HepG2 (cell line): ENCODE results near the gene ECHS1. TPM values are rescaled to one million over a fixed set of nuclear protein-coding genes. Genes with fewer than 3 reads are reported as not detected.

Source experiments
- ATAC-seq: fragments of 200-7000 bp; cut with Tn5 transposase; 3 replicates; pipeline ENCODE4 v1.9.1; 2020; ENCODE audit warnings: mild to moderate bottlenecking, moderate library complexity
- BruUV-seq: library from RNA; stranded (reverse); fragments of 400-500 nt; replicated peaks from 2 replicates; lab custom pipeline; 2021; lab: Mats Ljungman, UMichigan
- CTCF ChIA-PET: fragments of 300-600 bp; formaldehyde crosslinking; extraction: SDS; loops from one replicate; lab custom pipeline; 2021; ENCODE audit warnings: low total read pairs, inconsistent platforms, low intra/inter-chr PET ratio; lab: Yijun Ruan, JAX
- POLR2A ChIA-PET: fragments of 350-600 bp; sonication (Branson Sonifier 250); formaldehyde crosslinking; loops from one replicate; lab custom pipeline; 2020; ENCODE audit warnings: antibody characterized with exemption, inconsistent platforms; lab: Yijun Ruan, JAX
- DNase-seq: peaks from one replicate; pipeline ENCODE4 v3.0.0-alpha.2; 2015; ENCODE audit warnings: low spot score
- FAIRE-seq: peaks from 3 replicates; lab custom pipeline; 2011; peaks lifted over from hg19 to GRCh38; lab: Jason Lieb, UNC
- H2AFZ ChIP-seq: one replicate; pipeline ENCODE4 v1.6.1; 2011; ENCODE audit warnings: low read length, inconsistent platforms
- H3K27ac ChIP-seq: fragments of 300-600 bp; 3 replicates; pipeline ENCODE4 v1.8.0; 2011; ENCODE audit warnings: mixed run types, mild to moderate bottlenecking, mixed read lengths, low read length, inconsistent platforms; ENCODE audit not compliant: insufficient read depth; ENCODE audit errors: extremely low read length
- H3K27me3 ChIP-seq, 2 experiments: fragments of 200-600 bp in 1 of 2; 2 replicates in 1 of 2; 3 replicates in 1 of 2; pipeline versions ENCODE4 v1.6.0 to v1.8.0; 2011; ENCODE audit warnings: low read length in 2 of 2, mild to moderate bottlenecking in 2 of 2, moderate library complexity in 2 of 2, inconsistent platforms in 1 of 2; ENCODE audit not compliant: insufficient read depth in 2 of 2, control insufficient read depth in 1 of 2
- H3K36me3 ChIP-seq, 2 experiments: fragments of 200-600 bp in 1 of 2; replicated peaks in 1 of 2; 2 replicates in 1 of 2; 3 replicates in 1 of 2; pipeline versions ENCODE4 v1.5.1 to v1.8.0; 2011; ENCODE audit warnings: low read length in 2 of 2, inconsistent platforms in 1 of 2; ENCODE audit not compliant: insufficient read depth in 2 of 2, control insufficient read depth in 1 of 2
- H3K4me1 ChIP-seq: 2 replicates; pipeline ENCODE4 v1.5.1; 2012; ENCODE audit warnings: low read length, inconsistent platforms; ENCODE audit not compliant: insufficient read depth
- H3K4me2 ChIP-seq: 2 replicates; pipeline ENCODE4 v1.6.0; 2011; ENCODE audit warnings: low read depth, low read length, inconsistent platforms
- H3K4me3 ChIP-seq, 3 experiments: fragments of 200-600 bp in 1 of 3; sonication (generic), shearing (Covaris generic) in 1 of 3; replicated peaks in 1 of 3; 2 replicates each; pipeline ENCODE4 v1.5.1; 2011 to 2016; ENCODE audit warnings: low read length in 3 of 3, inconsistent platforms in 2 of 3, low read depth in 2 of 3, mild to moderate bottlenecking in 2 of 3, control low read depth in 1 of 3, mixed read lengths in 1 of 3; ENCODE audit not compliant: insufficient read depth in 1 of 3
- H3K79me2 ChIP-seq: one replicate; pipeline ENCODE4 v1.6.1; 2011; ENCODE audit warnings: low read length, inconsistent platforms; ENCODE audit not compliant: insufficient read depth
- H3K9ac ChIP-seq: 2 replicates; pipeline ENCODE4 v1.6.0; 2011; ENCODE audit warnings: mild to moderate bottlenecking, low read depth, low read length, inconsistent platforms; ENCODE audit not compliant: insufficient read depth
- H3K9me3 ChIP-seq: 2 replicates; pipeline ENCODE4 v1.5.1; 2012; ENCODE audit warnings: mild to moderate bottlenecking, low read length
- H4K20me1 ChIP-seq: 2 replicates; pipeline ENCODE4 v1.6.0; 2011; ENCODE audit warnings: inconsistent platforms, mild to moderate bottlenecking, low read length, moderate library complexity; ENCODE audit not compliant: insufficient read depth
- HNRNPK ChIP-seq: fragments of 200-400 bp; formaldehyde crosslinking; IDR thresholded peaks from 2 replicates; pipeline ENCODE4 v1.6.1; 2018; ENCODE audit warnings: low read length, low read depth, moderate library complexity, mild to moderate bottlenecking; ENCODE audit not compliant: poor library complexity, severe bottlenecking
- JUN ChIP-seq: sonication (generic); formaldehyde crosslinking; IDR thresholded peaks from 2 replicates; pipeline ENCODE4 v1.4.0; 2020; ENCODE audit warnings: mild to moderate bottlenecking, missing genetic modification reagents
- RFXANK ChIP-seq: IDR thresholded peaks from 2 replicates; pipeline ENCODE4 v1.6.1; 2016
- SP140L ChIP-seq: sonication (generic); formaldehyde crosslinking; IDR thresholded peaks from 2 replicates; pipeline ENCODE4 v1.4.0; 2020; ENCODE audit warnings: missing genetic modification reagents, borderline replicate concordance
- SRF ChIP-seq: IDR thresholded peaks from 2 replicates; pipeline ENCODE4 v1.6.1; 2011; ENCODE audit warnings: mild to moderate bottlenecking, low read depth, low read length, moderate library complexity
- ZKSCAN8 ChIP-seq: IDR thresholded peaks from 2 replicates; pipeline ENCODE4 v1.6.1; 2016; ENCODE audit warnings: borderline replicate concordance, missing genetic modification reagents, missing compliant biosample characterization
- ZMAT3 ChIP-seq: sonication (generic); formaldehyde crosslinking; conservative IDR thresholded peaks from 2 replicates; pipeline ENCODE4 v1.7.0; 2021; ENCODE audit warnings: missing genetic modification reagents
- ZNF224 ChIP-seq: sonication (generic); formaldehyde crosslinking; IDR thresholded peaks from 2 replicates; pipeline ENCODE4 v1.5.0; 2020; ENCODE audit warnings: mild to moderate bottlenecking, missing genetic modification reagents
- ZNF253 ChIP-seq: sonication (generic); formaldehyde crosslinking; IDR thresholded peaks from 2 replicates; pipeline ENCODE4 v1.8.0; 2022; ENCODE audit warnings: mild to moderate bottlenecking, missing genetic modification reagents, borderline replicate concordance
- ZNF30 ChIP-seq: sonication (generic); formaldehyde crosslinking; IDR thresholded peaks from 2 replicates; pipeline ENCODE4 v1.5.0; 2020; ENCODE audit warnings: mild to moderate bottlenecking, missing genetic modification reagents
- ZNF564 ChIP-seq: sonication (generic); formaldehyde crosslinking; IDR thresholded peaks from 2 replicates; pipeline ENCODE4 v1.8.1; 2023; ENCODE audit warnings: mild to moderate bottlenecking, missing genetic modification reagents
- WGBS: methylation state at CpG from one replicate; pipeline ENCODE4 v1.1.6; 2017; ENCODE audit warnings: low lambda C conversion rate; 5-methylcytosine and 5-hydroxymethylcytosine counted together
- in situ Hi-C: cut with HindIII; loops from 2 replicates; pipeline ENCODE4 v1.10.0; 2017; ENCODE audit warnings: low pct_unique_long_range_greater_than_20kb; ENCODE audit not compliant: extremely low pct_ligation_motif_present
- intact Hi-C: fragments of 100-400 bp; cut with micrococcal nuclease; formaldehyde crosslinking; loops from one replicate; pipeline ENCODE4 v1.10.0; 2022; ENCODE audit not compliant: unreplicated experiment
- polyA plus RNA-seq, 8 experiments: library from polyadenylated mRNA; depleted of rRNA in 3 of 8; stranded (reverse) in 7 of 8; unstranded in 1 of 8; fragments of >200 nt; fragmentation: Illumina TruSeq in 4 of 8; extraction: Trizol in 4 of 8; gene quantifications; 2 replicates each; pipeline versions ENCODE4 v1.2.1 to v1.2.3, GENCODE V29; 2011 to 2016; ENCODE audit warnings: low read depth in 4 of 8, missing spikeins in 1 of 8, mixed read lengths in 1 of 8; ENCODE audit not compliant: insufficient read depth in 1 of 8
- total RNA-seq, 5 experiments: library from RNA; depleted of rRNA; stranded (reverse); fragments of >200 nt; fragmentation: Illumina TruSeq; extraction: Trizol; gene quantifications; 2 replicates each; pipeline ENCODE4 v1.2.3, GENCODE V29; 2016; ENCODE audit warnings: low read depth in 1 of 5
- TF ChIP-seq, protein P1 (sequence below): sonication (generic); formaldehyde crosslinking; IDR thresholded peaks from 2 replicates; pipeline ENCODE4 v1.9.0; 2022; ENCODE audit warnings: missing genetic modification reagents, mild to moderate bottlenecking, borderline replicate concordance
- TF ChIP-seq, protein P2 (sequence below): sonication (generic); formaldehyde crosslinking; IDR thresholded peaks from 2 replicates; pipeline ENCODE4 v1.9.0; 2021; ENCODE audit warnings: missing genetic modification reagents, borderline replicate concordance
- TF ChIP-seq, protein P3 (sequence below): sonication (generic); formaldehyde crosslinking; IDR thresholded peaks from 2 replicates; pipeline ENCODE4 v1.4.0; 2020; ENCODE audit warnings: missing genetic modification reagents

The ECHS1 gene
- total and polyA plus RNA-seq, 2 of the 13 experiments (the other 11 are each of a cell fraction or from before 2014, with no cell fraction given) = 32.7 to 195 TPM

DNA sequence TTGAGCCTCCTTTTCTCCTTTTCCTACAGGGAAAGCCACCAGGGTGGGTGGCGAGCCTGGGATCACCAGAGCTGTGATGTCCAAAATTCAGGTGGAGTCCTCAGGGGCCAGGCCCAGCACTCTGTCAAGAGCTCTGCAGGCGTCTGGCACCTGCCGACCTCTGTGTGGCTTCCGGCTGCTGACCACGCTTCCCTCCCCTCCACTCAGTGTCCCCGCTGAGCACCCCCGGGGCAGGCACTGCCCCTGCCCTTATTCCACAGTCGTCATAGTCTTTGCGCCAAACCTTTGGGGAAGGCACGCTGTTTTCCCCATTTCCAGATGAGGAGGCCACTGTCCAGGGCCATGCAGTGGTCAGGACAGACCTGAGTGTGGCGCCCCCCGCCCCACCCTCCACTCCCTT is 28.3 kb upstream of the ECHS1 start (continued):
- TF ChIP-seq, protein P1, sequence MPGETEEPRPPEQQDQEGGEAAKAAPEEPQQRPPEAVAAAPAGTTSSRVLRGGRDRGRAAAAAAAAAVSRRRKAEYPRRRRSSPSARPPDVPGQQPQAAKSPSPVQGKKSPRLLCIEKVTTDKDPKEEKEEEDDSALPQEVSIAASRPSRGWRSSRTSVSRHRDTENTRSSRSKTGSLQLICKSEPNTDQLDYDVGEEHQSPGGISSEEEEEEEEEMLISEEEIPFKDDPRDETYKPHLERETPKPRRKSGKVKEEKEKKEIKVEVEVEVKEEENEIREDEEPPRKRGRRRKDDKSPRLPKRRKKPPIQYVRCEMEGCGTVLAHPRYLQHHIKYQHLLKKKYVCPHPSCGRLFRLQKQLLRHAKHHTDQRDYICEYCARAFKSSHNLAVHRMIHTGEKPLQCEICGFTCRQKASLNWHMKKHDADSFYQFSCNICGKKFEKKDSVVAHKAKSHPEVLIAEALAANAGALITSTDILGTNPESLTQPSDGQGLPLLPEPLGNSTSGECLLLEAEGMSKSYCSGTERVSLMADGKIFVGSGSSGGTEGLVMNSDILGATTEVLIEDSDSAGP (CRISPR knock-in tag) = no peak
- no peak for TF ChIP-seq HNRNPK
- no peak for TF ChIP-seq ZNF564 (CRISPR knock-in tag)

DNA sequence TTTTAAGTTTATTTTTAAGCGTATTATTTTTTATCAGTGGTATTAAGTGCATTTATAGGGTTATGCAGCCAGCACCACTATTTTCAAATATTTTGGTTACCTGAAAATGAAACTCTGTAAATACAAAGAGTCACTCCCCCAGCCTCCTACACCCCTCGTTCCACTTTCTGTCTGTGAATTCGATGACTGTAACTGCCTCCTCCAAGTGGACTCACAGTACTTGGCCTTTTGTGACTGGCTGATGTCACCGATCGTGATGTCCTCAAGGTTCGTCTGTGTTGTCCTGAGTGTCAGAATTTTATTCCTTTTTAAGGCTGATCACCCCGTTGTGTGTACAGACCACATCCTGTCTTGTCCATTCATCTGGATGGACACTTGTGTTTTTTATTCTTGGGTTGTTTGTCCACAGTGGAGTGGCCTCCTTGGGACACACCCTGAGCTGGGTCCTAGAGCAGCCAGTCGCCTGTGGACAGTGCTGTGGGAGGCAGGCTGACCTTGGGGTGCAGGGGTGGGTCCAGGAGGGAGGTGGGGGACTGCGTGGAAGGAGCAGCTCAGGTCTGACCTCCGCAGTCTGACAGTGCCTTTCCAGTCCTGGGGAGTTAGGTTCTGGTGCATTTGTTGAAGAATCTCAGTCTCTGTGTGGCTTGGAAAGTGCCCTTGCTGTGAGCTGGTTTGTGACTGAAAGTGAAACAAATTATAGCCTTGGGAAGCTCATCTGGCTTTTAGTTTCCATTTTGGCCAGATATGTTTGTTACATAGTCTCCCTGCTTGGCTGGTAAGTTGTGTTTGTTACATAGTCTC is 27.7 kb upstream of the ECHS1 start:
- ATAC-seq (no peak; the same call in 2 of the 3 replicates), FAIRE-seq (no peak), DNase-seq (no peak)
- H3K27me3 ChIP-seq = no peaks in the 10 kb centered on the region
- intact Hi-C loops = no loop called here
- H3K79me2 ChIP-seq = peaks cover 15% of the 10 kb centered on the region
- no peak overlapping the region for H3K9ac ChIP-seq
- no peaks in the 10 kb centered on the region for H4K20me1 ChIP-seq
- H3K4me2 ChIP-seq = no peak overlapping the region
- peaks cover 11 to 62% of the 10 kb centered on the region in 2 experiments; a peak in 4 of 5 replicates for H3K36me3 ChIP-seq
- BruUV-seq = no TSS peak
- ChIA-PET POLR2A (no interaction called here), CTCF (no interaction called here)
- H3K27ac ChIP-seq = no peak overlapping the region
- H2AFZ ChIP-seq = no peak overlapping the region
- no peaks in the 10 kb centered on the region for H3K9me3 ChIP-seq
- H3K4me1 ChIP-seq = peaks cover 4% of the 10 kb centered on the region; the same call in 1 of the 2 replicates
- in situ Hi-C loops = no loop called here
- H3K4me3 ChIP-seq = no peak overlapping the region
- 97% methylated on average over 10 of the region's 10 CpGs for WGBS
- no peak for TF ChIP-seq ZNF253 (CRISPR knock-in tag)
- TF ChIP-seq ZNF224 = no peak
- TF ChIP-seq SP140L (CRISPR knock-in tag) = no peak
- TF ChIP-seq, protein P2, sequence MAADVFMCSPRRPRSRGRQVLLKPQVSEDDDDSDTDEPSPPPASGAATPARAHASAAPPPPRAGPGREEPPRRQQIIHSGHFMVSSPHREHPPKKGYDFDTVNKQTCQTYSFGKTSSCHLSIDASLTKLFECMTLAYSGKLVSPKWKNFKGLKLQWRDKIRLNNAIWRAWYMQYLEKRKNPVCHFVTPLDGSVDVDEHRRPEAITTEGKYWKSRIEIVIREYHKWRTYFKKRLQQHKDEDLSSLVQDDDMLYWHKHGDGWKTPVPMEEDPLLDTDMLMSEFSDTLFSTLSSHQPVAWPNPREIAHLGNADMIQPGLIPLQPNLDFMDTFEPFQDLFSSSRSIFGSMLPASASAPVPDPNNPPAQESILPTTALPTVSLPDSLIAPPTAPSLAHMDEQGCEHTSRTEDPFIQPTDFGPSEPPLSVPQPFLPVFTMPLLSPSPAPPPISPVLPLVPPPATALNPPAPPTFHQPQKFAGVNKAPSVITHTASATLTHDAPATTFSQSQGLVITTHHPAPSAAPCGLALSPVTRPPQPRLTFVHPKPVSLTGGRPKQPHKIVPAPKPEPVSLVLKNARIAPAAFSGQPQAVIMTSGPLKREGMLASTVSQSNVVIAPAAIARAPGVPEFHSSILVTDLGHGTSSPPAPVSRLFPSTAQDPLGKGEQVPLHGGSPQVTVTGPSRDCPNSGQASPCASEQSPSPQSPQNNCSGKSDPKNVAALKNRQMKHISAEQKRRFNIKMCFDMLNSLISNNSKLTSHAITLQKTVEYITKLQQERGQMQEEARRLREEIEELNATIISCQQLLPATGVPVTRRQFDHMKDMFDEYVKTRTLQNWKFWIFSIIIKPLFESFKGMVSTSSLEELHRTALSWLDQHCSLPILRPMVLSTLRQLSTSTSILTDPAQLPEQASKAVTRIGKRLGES (CRISPR knock-in tag) = no peak
- TF ChIP-seq JUN (CRISPR knock-in tag) = no peak
- TF ChIP-seq RFXANK (CRISPR knock-in tag) = no peak
- no peak for TF ChIP-seq ZKSCAN8 (CRISPR knock-in tag)
- TF ChIP-seq, protein P3, sequence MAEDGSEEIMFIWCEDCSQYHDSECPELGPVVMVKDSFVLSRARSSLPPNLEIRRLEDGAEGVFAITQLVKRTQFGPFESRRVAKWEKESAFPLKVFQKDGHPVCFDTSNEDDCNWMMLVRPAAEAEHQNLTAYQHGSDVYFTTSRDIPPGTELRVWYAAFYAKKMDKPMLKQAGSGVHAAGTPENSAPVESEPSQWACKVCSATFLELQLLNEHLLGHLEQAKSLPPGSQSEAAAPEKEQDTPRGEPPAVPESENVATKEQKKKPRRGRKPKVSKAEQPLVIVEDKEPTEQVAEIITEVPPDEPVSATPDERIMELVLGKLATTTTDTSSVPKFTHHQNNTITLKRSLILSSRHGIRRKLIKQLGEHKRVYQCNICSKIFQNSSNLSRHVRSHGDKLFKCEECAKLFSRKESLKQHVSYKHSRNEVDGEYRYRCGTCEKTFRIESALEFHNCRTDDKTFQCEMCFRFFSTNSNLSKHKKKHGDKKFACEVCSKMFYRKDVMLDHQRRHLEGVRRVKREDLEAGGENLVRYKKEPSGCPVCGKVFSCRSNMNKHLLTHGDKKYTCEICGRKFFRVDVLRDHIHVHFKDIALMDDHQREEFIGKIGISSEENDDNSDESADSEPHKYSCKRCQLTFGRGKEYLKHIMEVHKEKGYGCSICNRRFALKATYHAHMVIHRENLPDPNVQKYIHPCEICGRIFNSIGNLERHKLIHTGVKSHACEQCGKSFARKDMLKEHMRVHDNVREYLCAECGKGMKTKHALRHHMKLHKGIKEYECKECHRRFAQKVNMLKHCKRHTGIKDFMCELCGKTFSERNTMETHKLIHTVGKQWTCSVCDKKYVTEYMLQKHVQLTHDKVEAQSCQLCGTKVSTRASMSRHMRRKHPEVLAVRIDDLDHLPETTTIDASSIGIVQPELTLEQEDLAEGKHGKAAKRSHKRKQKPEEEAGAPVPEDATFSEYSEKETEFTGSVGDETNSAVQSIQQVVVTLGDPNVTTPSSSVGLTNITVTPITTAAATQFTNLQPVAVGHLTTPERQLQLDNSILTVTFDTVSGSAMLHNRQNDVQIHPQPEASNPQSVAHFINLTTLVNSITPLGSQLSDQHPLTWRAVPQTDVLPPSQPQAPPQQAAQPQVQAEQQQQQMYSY (CRISPR knock-in tag) = no peak
- no peak for TF ChIP-seq ZMAT3 (CRISPR knock-in tag)
- no peak for TF ChIP-seq ZNF30
- no peak for TF ChIP-seq SRF
